Measurements from ENCODE around the gene ZNF654. TPM values are rescaled to one million over a fixed set of nuclear protein-coding genes. Genes with fewer than 3 reads are reported as not detected.

ZNF654 gene
- total RNA-seq, 4 donors from 2014 or later, result 11.8 to 17.9 (median 16.0) TPM

- Histone ChIP-seq H3K27ac (replicated peaks in 1 of 4) (no peak overlapping the region), H3K36me3 (no peaks in the 10 kb centered on the region), H3K9me3 (no peaks in the 10 kb centered on the region), H3K4me3 (no peak overlapping the region), H3K4me1 (peaks cover 5 to 11% (median 7%) of the 10 kb centered on the region in 4 donors), H3K27me3 (no peaks in the 10 kb centered on the region)
- no peak for DNase-seq (ENCODE audit: extremely low spot score)
- TF ChIP-seq POLR2AphosphoS5 (IDR thresholded peaks at IDR 0.05) (no peak), EP300 (IDR thresholded peaks at IDR 0.05) (no peak), CTCF (IDR thresholded peaks at IDR 0.05) (no peak), POLR2A (IDR thresholded peaks at IDR 0.05; ENCODE audit: low read depth) (no peak)
- 74% methylated on average over 5 of the region's 5 CpGs for WGBS
- intact Hi-C loops (cut with DNase I), result no loop called here
These were observed 22.8 kb upstream of the ZNF654 start for GRCh38 chr3:88036221-88036620.

- Histone ChIP-seq H3K36me3 (no peaks in the 10 kb centered on the region), H3K4me1 (no peaks in the 10 kb centered on the region), H3K4me3 (no peak overlapping the region), H3K27me3 (no peaks in the 10 kb centered on the region), H3K9me3 (no peaks in the 10 kb centered on the region), H3K27ac (replicated peaks in 1 of 4) (no peak overlapping the region)
- TF ChIP-seq POLR2A (IDR thresholded peaks at IDR 0.05; ENCODE audit: low read depth), result no peak
- no peak for TF ChIP-seq CTCF (IDR thresholded peaks at IDR 0.05)
- TF ChIP-seq EP300 (IDR thresholded peaks at IDR 0.05), result no peak
- TF ChIP-seq POLR2AphosphoS5 (IDR thresholded peaks at IDR 0.05), result no peak
- no peak for DNase-seq (ENCODE audit: extremely low spot score)
- 32% methylated on average over 2 of the region's 2 CpGs for WGBS
- intact Hi-C loops (cut with DNase I), result no loop called here
These were observed 20.5 kb upstream of the ZNF654 start for GRCh38 chr3:88038566-88038965.

GRCh38 chr3:88040529-88040928 lies 18.5 kb upstream of the ZNF654 start:
- intact Hi-C loops (cut with DNase I), result no loop called here
- H3K4me3 ChIP-seq, result no peak overlapping the region
- H3K27ac ChIP-seq (replicated peaks in 1 of 4), result no peak overlapping the region
- WGBS, result 86% methylated on average over 4 of the region's 4 CpGs
- no peak for DNase-seq (ENCODE audit: extremely low spot score)
- no peaks in the 10 kb centered on the region for H3K36me3 ChIP-seq
- TF ChIP-seq POLR2A (IDR thresholded peaks at IDR 0.05; ENCODE audit: low read depth) (no peak), CTCF (IDR thresholded peaks at IDR 0.05) (no peak), EP300 (IDR thresholded peaks at IDR 0.05) (no peak), POLR2AphosphoS5 (IDR thresholded peaks at IDR 0.05) (no peak)
- H3K4me1 ChIP-seq, result no peaks in the 10 kb centered on the region
- H3K27me3 ChIP-seq, result no peaks in the 10 kb centered on the region
- no peaks in the 10 kb centered on the region for H3K9me3 ChIP-seq

GRCh38 chr3:88041005-88041404 lies 18.1 kb upstream of the ZNF654 start:
- no peak overlapping the region for H3K27ac ChIP-seq (replicated peaks in 1 of 4)
- no peaks in the 10 kb centered on the region for H3K4me1 ChIP-seq
- TF ChIP-seq CTCF (IDR thresholded peaks at IDR 0.05) (no peak), POLR2A (IDR thresholded peaks at IDR 0.05; ENCODE audit: low read depth) (no peak), POLR2AphosphoS5 (IDR thresholded peaks at IDR 0.05) (no peak), EP300 (IDR thresholded peaks at IDR 0.05) (no peak)
- H3K27me3 ChIP-seq, result no peaks in the 10 kb centered on the region
- H3K4me3 ChIP-seq, result no peak overlapping the region
- no peaks in the 10 kb centered on the region for H3K36me3 ChIP-seq
- intact Hi-C loops (cut with DNase I), result no loop called here
- 95% methylated on average over 3 of the region's 3 CpGs for WGBS
- H3K9me3 ChIP-seq, result no peaks in the 10 kb centered on the region
- DNase-seq (ENCODE audit: extremely low spot score), result no peak

GRCh38 chr3:88044411-88044810 lies 14.6 kb upstream of the ZNF654 start:
- TF ChIP-seq POLR2AphosphoS5 (IDR thresholded peaks at IDR 0.05), result no peak
- no peak for TF ChIP-seq CTCF (IDR thresholded peaks at IDR 0.05)
- no peak for TF ChIP-seq EP300 (IDR thresholded peaks at IDR 0.05)
- no peak for TF ChIP-seq POLR2A (IDR thresholded peaks at IDR 0.05; ENCODE audit: low read depth)
- no peaks in the 10 kb centered on the region for H3K4me1 ChIP-seq
- no peak overlapping the region for H3K4me3 ChIP-seq
- no peaks in the 10 kb centered on the region for H3K9me3 ChIP-seq
- H3K27ac ChIP-seq (replicated peaks in 1 of 4), result no peak overlapping the region
- H3K36me3 ChIP-seq, result no peaks in the 10 kb centered on the region
- WGBS, result 60% methylated on average over 1 of the region's 1 CpG
- intact Hi-C loops (cut with DNase I), result no loop called here
- DNase-seq (ENCODE audit: extremely low spot score), result no peak
- no peaks in the 10 kb centered on the region for H3K27me3 ChIP-seq

Data from esophagus muscularis mucosa (tissue), 4 donors.